Colonic mucosa (tissue), 4 donors: ENCODE measurements around the gene MRPS12. TPM values are rescaled to one million over a fixed set of nuclear protein-coding genes. Genes with fewer than 3 reads are reported as not detected.

Source experiments
- DNase-seq: peaks from one replicate; pipeline ENCODE4 v3.0.0-alpha.2; 2020
- H3K27ac ChIP-seq: fragments of 200-600 bp; one replicate; pipeline ENCODE4 v1.8.0; 2021
- H3K27me3 ChIP-seq: fragments of 200-600 bp; one replicate; pipeline ENCODE4 v1.8.0; 2021
- H3K36me3 ChIP-seq: fragments of 200-600 bp; one replicate; pipeline ENCODE4 v1.8.0; 2021
- H3K4me1 ChIP-seq: fragments of 200-600 bp; one replicate; pipeline ENCODE4 v1.8.0; 2021; ENCODE audit warnings: mild to moderate bottlenecking
- H3K4me3 ChIP-seq: fragments of 200-600 bp; one replicate; pipeline ENCODE4 v1.8.0; 2021
- H3K9ac ChIP-seq, 2 donors: one replicate each; pipeline ENCODE4 v1.7.0; 2013; ENCODE audit warnings: control low read depth in 2 of 2, low read depth in 2 of 2, low read length in 2 of 2
- H3K9me3 ChIP-seq: fragments of 200-600 bp; one replicate; pipeline ENCODE4 v1.8.0; 2021
- intact Hi-C: fragments of 100-400 bp; cut with DNase I; formaldehyde crosslinking; loops from one replicate; pipeline ENCODE4 v1.14.1; 2022
- total RNA-seq, 2 donors: library from RNA; stranded (reverse); fragmentation: NEBNext Ultra II Directional in 1 of 2; extraction: Animal tissue kit (Norgen Biotek cat#: 25700) in 1 of 2; gene quantifications; one replicate each; pipeline ENCODE4 v1.2.1, GENCODE V29; 2021
- TF ChIP-seq, protein P1 (sequence below): fragments of 200-600 bp; IDR thresholded peaks from one replicate; pipeline ENCODE4 v1.8.0; 2022; ENCODE audit warnings: antibody characterized with exemption, mild to moderate bottlenecking
- donor health status: healthy.
- donor health status: DM: no; HTN: no; CAD: no.
- donor health status: DM: no; HTN: no; CAD: no.

MRPS12 gene
- total RNA-seq, 2 donors from 2014 or later, result 38.0 to 107 TPM

DNA sequence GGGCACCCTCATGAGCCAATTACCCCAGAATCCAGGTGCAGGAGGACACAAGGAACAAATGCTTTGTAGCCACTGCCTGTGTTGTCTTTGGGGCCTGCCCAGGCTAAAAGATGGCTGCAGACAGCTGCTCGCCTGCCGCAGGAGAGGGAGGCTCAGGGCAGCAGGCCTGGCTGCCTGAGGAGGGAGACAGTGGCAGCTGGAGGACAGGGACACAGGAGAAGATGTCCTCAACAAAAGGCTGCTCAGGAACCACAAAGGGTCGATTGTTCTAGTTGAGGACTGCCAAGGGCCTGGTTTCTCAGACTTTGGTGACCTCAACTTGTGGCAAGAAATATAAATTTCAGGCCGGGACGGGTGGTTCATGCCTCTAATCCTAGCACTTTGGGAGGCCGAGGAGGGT lies 39.0 kb upstream of the MRPS12 start:
- TF ChIP-seq, protein P1, sequence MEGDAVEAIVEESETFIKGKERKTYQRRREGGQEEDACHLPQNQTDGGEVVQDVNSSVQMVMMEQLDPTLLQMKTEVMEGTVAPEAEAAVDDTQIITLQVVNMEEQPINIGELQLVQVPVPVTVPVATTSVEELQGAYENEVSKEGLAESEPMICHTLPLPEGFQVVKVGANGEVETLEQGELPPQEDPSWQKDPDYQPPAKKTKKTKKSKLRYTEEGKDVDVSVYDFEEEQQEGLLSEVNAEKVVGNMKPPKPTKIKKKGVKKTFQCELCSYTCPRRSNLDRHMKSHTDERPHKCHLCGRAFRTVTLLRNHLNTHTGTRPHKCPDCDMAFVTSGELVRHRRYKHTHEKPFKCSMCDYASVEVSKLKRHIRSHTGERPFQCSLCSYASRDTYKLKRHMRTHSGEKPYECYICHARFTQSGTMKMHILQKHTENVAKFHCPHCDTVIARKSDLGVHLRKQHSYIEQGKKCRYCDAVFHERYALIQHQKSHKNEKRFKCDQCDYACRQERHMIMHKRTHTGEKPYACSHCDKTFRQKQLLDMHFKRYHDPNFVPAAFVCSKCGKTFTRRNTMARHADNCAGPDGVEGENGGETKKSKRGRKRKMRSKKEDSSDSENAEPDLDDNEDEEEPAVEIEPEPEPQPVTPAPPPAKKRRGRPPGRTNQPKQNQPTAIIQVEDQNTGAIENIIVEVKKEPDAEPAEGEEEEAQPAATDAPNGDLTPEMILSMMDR, result no peak
- no peak for DNase-seq
- no peak overlapping the region for H3K4me3 ChIP-seq
- intact Hi-C loops, result no loop called here
- H3K4me1 ChIP-seq, result no peaks in the 10 kb centered on the region
- no peaks in the 10 kb centered on the region for H3K9me3 ChIP-seq
- no peaks in the 10 kb centered on the region for H3K27me3 ChIP-seq
- no peak overlapping the region for H3K27ac ChIP-seq
- no peak overlapping the region for H3K9ac ChIP-seq
- H3K36me3 ChIP-seq, result no peaks in the 10 kb centered on the region

DNA sequence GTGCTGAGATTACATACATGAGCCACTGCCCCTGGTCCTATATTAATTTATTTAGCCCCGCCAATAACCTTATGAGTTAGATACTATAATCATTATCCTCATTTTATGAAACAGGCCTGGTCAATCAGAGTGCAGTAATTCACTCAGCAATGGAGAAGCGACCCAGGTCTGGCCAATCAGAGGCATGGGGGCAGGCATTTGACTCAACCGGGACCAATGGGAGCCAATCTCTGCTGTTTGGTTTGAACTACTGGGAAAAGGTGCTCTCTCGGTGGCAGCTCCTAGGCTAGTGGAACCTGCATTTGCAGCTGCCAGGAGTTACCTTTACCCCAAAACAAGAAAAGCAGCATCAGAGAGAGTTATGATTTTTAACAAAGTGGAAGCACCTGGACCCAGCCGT lies 37.9 kb upstream of the MRPS12 start:
- no peaks in the 10 kb centered on the region for H3K27me3 ChIP-seq
- no peaks in the 10 kb centered on the region for H3K4me1 ChIP-seq
- no peak overlapping the region for H3K9ac ChIP-seq
- TF ChIP-seq, protein P1, result no peak
- no peak for DNase-seq
- H3K9me3 ChIP-seq, result no peaks in the 10 kb centered on the region
- no peak overlapping the region for H3K4me3 ChIP-seq
- no peaks in the 10 kb centered on the region for H3K36me3 ChIP-seq
- no peak overlapping the region for H3K27ac ChIP-seq
- intact Hi-C loops, result no loop called here

DNA sequence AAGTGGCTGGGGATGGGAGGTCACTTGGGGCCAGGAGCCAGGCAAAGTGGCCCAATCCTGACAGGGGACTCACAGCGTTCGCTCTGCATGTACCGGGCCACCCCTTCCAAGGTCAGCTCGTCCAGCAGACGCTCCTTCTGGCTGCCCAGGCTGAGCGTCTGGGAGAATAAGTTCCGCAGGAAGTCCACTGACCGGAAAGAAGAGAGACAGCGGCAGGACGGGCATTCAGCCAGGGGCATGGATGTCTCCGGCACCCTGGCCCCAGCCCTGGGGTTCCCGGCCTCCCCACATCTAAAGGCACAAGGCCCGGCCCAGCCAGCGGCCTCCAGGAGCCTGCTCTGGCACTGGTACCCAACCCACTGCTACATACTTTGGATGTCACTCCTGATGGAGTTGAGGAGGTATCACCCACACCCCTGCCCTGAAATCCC lies 37.4 kb upstream of the MRPS12 start:
- Histone ChIP-seq H3K4me3 (no peak overlapping the region), H3K27ac (no peak overlapping the region), H3K4me1 (no peaks in the 10 kb centered on the region), H3K9ac (no peak overlapping the region), H3K9me3 (no peaks in the 10 kb centered on the region), H3K36me3 (no peaks in the 10 kb centered on the region), H3K27me3 (no peaks in the 10 kb centered on the region)
- TF ChIP-seq, protein P1, result no peak
- DNase-seq, result no peak
- intact Hi-C loops, result no loop called here

DNA sequence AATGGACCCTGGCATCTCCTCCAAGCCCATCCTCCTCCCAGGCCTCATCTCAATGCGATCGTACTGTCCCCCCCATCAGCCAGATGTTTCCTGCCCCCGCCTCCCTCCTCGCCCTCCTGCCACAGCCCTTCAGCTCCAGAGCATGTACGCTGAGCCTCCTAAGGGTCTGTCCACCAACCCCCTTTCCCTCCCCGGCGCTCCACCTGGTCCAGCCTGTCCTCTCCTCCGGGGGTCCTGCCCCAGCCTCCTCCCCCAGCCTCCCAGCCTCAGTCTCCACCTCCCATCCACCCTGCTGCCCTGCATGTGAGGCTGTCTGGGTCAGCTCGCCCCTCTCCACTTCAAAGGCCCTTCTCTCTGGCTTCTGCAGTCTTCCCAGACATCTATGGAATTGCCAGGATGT lies 35.8 kb upstream of the MRPS12 start:
- DNase-seq, result no peak
- intact Hi-C loops, result no loop called here
- Histone ChIP-seq H3K4me1 (no peaks in the 10 kb centered on the region), H3K27me3 (no peaks in the 10 kb centered on the region), H3K36me3 (no peaks in the 10 kb centered on the region), H3K9me3 (no peaks in the 10 kb centered on the region), H3K4me3 (no peak overlapping the region), H3K9ac (no peak overlapping the region), H3K27ac (no peak overlapping the region)
- TF ChIP-seq, protein P1, result no peak

DNA sequence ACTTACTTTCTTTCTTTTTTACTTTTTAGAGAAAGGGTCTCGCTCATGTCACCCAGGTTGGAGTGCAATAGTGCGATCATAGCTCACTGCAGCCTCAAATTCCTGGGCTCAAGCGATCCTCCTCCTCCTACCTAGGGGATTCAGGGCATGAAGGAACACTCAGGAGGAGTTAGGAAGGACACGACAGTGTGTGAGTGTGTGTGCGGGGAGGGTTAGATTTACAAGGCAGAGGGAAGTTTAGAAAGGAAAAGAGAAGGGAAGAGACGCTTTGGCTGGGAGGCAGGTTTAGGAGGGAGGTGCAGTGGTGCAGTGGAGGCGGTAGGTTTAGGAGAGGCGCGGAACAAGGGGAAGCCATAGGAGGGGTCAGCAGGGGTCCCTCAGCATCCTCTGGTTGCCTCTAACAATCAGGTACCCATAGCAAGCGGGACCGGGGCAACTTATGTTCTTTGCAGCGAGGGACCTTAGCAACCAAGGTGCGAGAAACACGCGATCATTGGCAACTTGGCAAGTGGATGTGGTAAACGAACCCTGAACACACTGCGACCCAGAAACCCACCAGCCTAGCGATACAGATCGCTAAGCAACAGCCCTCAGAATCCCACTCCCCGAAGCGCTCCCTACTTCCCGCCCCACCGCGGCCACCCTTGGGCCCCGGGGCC lies 31.8 kb upstream of the MRPS12 start:
- peak overlapping the region; percentile 81 for H3K27ac ChIP-seq
- H3K9ac ChIP-seq, result peak overlapping the region; percentile 86 to 95
- intact Hi-C loops, result no loop called here
- DNase-seq, result peak; percentile 40
- no peaks in the 10 kb centered on the region for H3K9me3 ChIP-seq
- no peaks in the 10 kb centered on the region for H3K36me3 ChIP-seq
- H3K27me3 ChIP-seq, result no peaks in the 10 kb centered on the region
- H3K4me1 ChIP-seq, result no peaks in the 10 kb centered on the region
- peak overlapping the region; percentile 90 for H3K4me3 ChIP-seq
- TF ChIP-seq, protein P1, result no peak
